Stimulated activated naive CD8-positive, alpha-beta T cell treated with anti-CD3 and anti-CD28 coated beads, Interleukin-15, amount 100 ng/mL, for 72 hours (primary cell): ENCODE results near the gene SPNS3.

Experiments used
- ATAC-seq: fragments of 150-1000 bp; cut with Tn5 transposase; 2 replicates; pipeline ENCODE4 v1.10.0; 2021; ENCODE audit warnings: mild to moderate bottlenecking, moderate library complexity
- DNase-seq, 2 donors: peaks; one replicate each; pipeline ENCODE4 v3.0.0; 2021 to 2022
- H3K27ac Mint-ChIP-seq, 2 donors: one replicate each; pipeline ENCODE4 v1.8.0; 2022; ENCODE audit warnings: mild to moderate bottlenecking in 2 of 2, mixed read lengths in 2 of 2, moderate library complexity in 2 of 2
- H3K27me3 Mint-ChIP-seq: one replicate; pipeline ENCODE4 v1.8.0; 2022; ENCODE audit warnings: mixed read lengths
- H3K4me1 Mint-ChIP-seq: one replicate; pipeline ENCODE4 v1.8.0; 2022; ENCODE audit warnings: mild to moderate bottlenecking, mixed read lengths
- H3K4me3 Mint-ChIP-seq, 2 donors: one replicate each; pipeline ENCODE4 v1.8.0; 2022; ENCODE audit warnings: mild to moderate bottlenecking in 2 of 2, mixed read lengths in 2 of 2, moderate library complexity in 1 of 2
- H3K9me3 Mint-ChIP-seq, 2 donors: one replicate each; pipeline ENCODE4 v1.8.0; 2022; ENCODE audit warnings: mixed read lengths in 2 of 2

The SPNS3 gene

GRCh38 chr17:4532860-4533522 is 99.3 kb downstream of the SPNS3 start:
- Mint-ChIP-seq H3K27ac (no peak overlapping the region), H3K9me3 (no peaks in the 10 kb centered on the region), H3K4me3 (no peak overlapping the region), H3K27me3 (peaks cover 18% of the 10 kb centered on the region), H3K4me1 (peaks cover 38% of the 10 kb centered on the region)
- peak; percentile 13 for ATAC-seq
- no peak for DNase-seq

GRCh38 chr17:4533523-4534504 is 100.1 kb downstream of the SPNS3 start:
- Mint-ChIP-seq H3K4me3 (no peak overlapping the region), H3K9me3 (no peaks in the 10 kb centered on the region), H3K4me1 (peaks cover 38% of the 10 kb centered on the region), H3K27me3 (peaks cover 18% of the 10 kb centered on the region), H3K27ac (no peak overlapping the region)
- ATAC-seq (peak; percentile 18), DNase-seq (no peak)

GRCh38 chr17:4534515-4534914 is 100.8 kb downstream of the SPNS3 start:
- DNase-seq (no peak), ATAC-seq (peak; percentile 10)
- H3K4me3 Mint-ChIP-seq, result no peak overlapping the region
- peaks cover 18% of the 10 kb centered on the region for H3K27me3 Mint-ChIP-seq
- H3K27ac Mint-ChIP-seq, result no peak overlapping the region
- H3K4me1 Mint-ChIP-seq, result peaks cover 38% of the 10 kb centered on the region
- no peaks in the 10 kb centered on the region for H3K9me3 Mint-ChIP-seq

GRCh38 chr17:4534928-4535666 is 101.4 kb downstream of the SPNS3 start:
- no peak overlapping the region for H3K27ac Mint-ChIP-seq
- DNase-seq (no peak), ATAC-seq (no peak)
- peaks cover 38% of the 10 kb centered on the region for H3K4me1 Mint-ChIP-seq
- H3K4me3 Mint-ChIP-seq, result no peak overlapping the region
- peaks cover 18% of the 10 kb centered on the region for H3K27me3 Mint-ChIP-seq
- no peaks in the 10 kb centered on the region for H3K9me3 Mint-ChIP-seq

- peak; percentile 5 for ATAC-seq
- H3K27ac Mint-ChIP-seq, result peak overlapping the region in 1 of 2 donors; percentile 94
- no peak overlapping the region for H3K4me3 Mint-ChIP-seq
- DNase-seq, result no peak
- peaks cover 39% of the 10 kb centered on the region for H3K4me1 Mint-ChIP-seq
- no peaks in the 10 kb centered on the region for H3K9me3 Mint-ChIP-seq
- H3K27me3 Mint-ChIP-seq, result peaks cover 18% of the 10 kb centered on the region
Measured at GRCh38 chr17:4535667-4536258, 102.0 kb downstream of the SPNS3 start.

GRCh38 chr17:4536259-4536741 is 102.6 kb downstream of the SPNS3 start:
- H3K4me3 Mint-ChIP-seq, result no peak overlapping the region
- H3K27me3 Mint-ChIP-seq, result peaks cover 18% of the 10 kb centered on the region
- no peak overlapping the region for H3K27ac Mint-ChIP-seq
- no peak for DNase-seq
- ATAC-seq, result peak; percentile 3
- H3K4me1 Mint-ChIP-seq, result peaks cover 44% of the 10 kb centered on the region
- H3K9me3 Mint-ChIP-seq, result no peaks in the 10 kb centered on the region

GRCh38 chr17:4536742-4537411 is 103.1 kb downstream of the SPNS3 start:
- H3K4me3 Mint-ChIP-seq, result no peak overlapping the region

More at GRCh38 chr17:4536742-4537411, 103.1 kb downstream of the SPNS3 start:
- Mint-ChIP-seq H3K9me3 (no peaks in the 10 kb centered on the region), H3K27ac (peak overlapping the region in 1 of 2 donors; percentile 48), H3K4me1 (peaks cover 45% of the 10 kb centered on the region), H3K27me3 (peaks cover 14% of the 10 kb centered on the region)
- DNase-seq (no peak), ATAC-seq (no peak)
